22Rv1 (cell line): ENCODE data around the gene RND1.

Source experiments
- H3K27ac ChIP-seq: fragments of 450-650 bp; 2 replicates; pipeline ENCODE4 v1.5.1; 2017
- ZFX ChIP-seq: fragments of 450-650 bp; IDR thresholded peaks from 2 replicates; pipeline ENCODE4 v1.6.1; 2017; ENCODE audit warnings: antibody characterized with exemption, borderline replicate concordance
- TF ChIP-seq, protein P1 (sequence below): fragments of 450-650 bp; IDR thresholded peaks from 2 replicates; pipeline ENCODE4 v1.5.1; 2017; ENCODE audit warnings: mild to moderate bottlenecking

The RND1 gene

DNA sequence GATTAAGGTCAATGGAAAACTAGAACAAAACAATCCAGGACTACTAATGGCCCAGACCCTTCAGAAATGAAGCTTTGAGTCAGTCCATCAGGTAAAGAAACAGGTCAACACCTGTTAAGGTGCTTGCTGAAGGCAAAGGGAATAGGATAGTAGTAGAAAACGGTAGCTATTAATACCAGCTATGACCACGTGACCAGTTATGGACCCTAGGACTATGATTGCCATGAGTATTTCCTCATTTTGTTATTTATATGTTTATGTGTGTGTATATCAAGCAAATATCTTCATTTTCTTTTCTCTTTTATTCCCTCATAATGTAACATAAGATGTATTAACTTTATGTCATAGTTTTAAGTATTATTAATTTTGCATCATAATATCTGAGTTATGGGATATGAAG is 34.0 kb upstream of the RND1 start:
- no peak overlapping the region for H3K27ac ChIP-seq
- no peak for TF ChIP-seq ZFX
- TF ChIP-seq, protein P1, sequence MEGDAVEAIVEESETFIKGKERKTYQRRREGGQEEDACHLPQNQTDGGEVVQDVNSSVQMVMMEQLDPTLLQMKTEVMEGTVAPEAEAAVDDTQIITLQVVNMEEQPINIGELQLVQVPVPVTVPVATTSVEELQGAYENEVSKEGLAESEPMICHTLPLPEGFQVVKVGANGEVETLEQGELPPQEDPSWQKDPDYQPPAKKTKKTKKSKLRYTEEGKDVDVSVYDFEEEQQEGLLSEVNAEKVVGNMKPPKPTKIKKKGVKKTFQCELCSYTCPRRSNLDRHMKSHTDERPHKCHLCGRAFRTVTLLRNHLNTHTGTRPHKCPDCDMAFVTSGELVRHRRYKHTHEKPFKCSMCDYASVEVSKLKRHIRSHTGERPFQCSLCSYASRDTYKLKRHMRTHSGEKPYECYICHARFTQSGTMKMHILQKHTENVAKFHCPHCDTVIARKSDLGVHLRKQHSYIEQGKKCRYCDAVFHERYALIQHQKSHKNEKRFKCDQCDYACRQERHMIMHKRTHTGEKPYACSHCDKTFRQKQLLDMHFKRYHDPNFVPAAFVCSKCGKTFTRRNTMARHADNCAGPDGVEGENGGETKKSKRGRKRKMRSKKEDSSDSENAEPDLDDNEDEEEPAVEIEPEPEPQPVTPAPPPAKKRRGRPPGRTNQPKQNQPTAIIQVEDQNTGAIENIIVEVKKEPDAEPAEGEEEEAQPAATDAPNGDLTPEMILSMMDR = no peak

DNA sequence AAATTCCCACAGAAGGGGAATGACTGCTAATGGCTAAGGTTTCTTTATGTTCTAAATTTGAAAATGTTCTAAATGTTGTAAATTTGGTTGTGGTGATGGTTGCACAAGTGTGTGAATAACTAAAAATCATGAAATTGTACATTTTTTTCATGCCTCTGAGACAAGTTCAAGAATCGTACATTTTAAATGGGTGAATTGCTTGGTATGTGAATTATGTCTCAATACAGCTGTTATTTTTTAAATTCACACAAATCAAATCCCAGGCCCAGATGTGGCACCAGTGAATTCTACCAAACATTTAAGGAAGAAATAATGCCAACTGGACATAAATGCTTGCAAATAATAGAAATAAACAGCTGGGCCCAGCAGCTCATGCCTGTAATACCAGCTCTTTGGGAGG is 28.6 kb upstream of the RND1 start:
- TF ChIP-seq, protein P1 = no peak
- TF ChIP-seq ZFX = no peak
- H3K27ac ChIP-seq = no peak overlapping the region

DNA sequence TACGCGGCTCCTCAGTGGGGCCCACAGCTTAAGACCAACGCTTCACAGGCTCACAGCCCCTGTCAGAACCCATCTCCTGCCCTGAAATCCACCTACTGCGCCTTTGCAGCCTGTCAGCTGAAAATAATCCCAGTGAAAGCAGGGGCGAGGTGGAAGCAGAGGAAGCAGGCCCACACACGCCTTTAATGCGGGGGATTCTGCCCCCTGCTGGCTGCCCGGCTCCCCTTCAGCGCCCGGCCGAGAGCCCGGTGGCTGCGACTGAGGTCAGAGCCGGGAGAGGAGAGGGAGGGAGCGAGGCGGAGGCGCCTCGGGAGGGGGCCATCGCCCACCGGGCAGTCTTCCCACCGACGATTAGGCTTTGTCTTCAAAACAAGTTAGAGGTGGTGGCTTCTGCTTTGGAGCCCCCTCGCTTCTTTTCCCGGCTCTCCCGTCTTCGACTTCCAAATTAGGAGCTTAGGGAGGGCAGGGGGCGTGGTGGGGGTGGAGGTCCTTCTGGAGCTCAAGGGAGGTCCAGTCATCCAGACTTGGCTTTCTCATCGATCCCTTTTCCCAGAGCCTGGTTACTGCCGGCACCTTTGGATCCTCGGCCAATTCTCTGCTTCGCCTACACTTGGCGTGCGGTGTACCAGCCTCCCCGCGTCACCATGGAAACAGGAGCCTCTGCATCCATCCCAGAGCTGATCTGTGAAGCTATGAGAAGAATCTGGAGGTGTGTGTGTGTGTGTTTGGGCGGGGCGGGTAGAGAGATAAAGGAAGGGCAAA is 25.2 kb upstream of the RND1 start:
- no peak overlapping the region for H3K27ac ChIP-seq
- no peak for TF ChIP-seq ZFX
- TF ChIP-seq, protein P1 = peak; percentile 100

DNA sequence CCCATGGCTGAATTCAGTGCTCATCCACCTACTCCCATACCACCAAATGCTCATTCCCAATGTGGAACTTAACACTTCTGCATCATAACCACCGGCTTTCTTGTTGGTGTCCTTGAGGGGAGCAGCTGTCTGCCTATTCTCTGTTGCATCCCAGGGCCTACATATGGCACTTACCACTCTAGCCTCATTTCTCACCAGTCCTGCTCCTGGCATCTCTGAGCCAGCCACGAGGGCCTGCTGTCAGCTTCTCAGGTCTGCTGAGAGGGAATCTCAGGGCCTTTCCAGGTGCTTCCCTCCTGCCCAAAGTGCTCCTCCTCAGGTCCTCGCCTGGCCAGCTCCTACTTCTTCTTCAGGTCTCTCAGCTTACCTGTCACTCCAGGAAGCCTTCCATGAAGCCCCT is 24.0 kb upstream of the RND1 start:
- H3K27ac ChIP-seq = no peak overlapping the region

DNA sequence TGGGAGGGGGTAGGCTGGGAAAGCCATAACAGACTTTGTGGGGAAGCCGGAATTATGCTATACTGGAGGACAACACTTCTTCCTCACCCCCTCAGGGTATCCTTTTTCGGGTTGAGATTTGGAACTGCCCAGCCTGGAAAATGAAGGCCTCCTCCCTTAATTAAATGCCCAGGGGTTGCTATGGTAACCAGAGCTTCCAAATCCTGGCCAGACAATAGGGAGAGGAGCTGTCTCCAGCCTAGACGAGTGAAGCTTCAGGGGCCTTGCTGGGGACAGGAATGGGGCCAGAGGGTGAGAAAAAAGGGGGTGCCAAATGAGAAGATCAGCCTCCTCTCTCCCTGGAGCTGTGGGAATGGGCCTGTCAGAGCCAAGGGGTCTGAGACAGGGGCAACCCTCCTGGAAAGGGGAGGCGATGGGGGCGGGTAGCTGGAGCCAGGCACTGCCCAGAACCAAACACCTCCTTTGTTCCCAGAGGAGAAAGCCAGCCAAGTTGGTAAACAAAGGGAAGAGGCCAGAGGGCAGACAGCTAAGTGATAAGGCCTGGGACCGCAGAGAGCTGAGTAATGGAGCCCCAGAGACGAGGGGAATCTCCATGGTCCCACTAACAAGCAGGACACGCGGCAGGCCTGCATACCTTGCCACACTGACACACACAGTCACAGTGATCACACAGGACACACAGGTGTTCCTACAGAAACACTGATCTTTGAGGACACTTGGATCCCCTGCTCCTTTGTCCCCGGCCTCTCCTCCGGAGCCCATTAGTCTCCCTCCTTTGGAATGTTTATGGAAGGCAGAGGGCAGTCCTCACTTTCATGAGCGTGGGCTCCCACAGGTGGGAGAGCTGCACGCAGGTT is 17.9 kb upstream of the RND1 start:
- H3K27ac ChIP-seq = no peak overlapping the region
- TF ChIP-seq ZFX = no peak
- TF ChIP-seq, protein P1 = no peak

More for the DNA sequence above, 24.0 kb upstream of the RND1 start:
- TF ChIP-seq, protein P1 = no peak
- TF ChIP-seq ZFX = no peak

DNA sequence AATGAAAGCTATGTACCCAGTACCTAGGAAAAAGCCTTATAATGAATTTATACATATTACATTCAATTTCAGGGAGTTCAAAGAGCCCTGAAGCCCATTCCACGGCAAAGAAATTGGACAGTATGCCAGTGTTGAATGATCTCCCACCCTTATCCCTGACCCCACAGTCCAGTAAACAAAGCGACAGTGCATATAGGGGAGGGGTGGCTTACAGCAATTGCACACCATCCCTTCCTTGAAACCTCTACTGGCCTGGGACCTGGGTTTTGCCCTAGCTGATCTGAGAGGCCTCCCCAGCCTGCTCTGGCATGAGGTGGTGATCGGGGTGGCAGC is 17.3 kb upstream of the RND1 start:
- no peak overlapping the region for H3K27ac ChIP-seq

More for the DNA sequence above, 17.3 kb upstream of the RND1 start:
- TF ChIP-seq ZFX = no peak
- TF ChIP-seq, protein P1 = no peak
